IMR-90 (cell line): ENCODE measurements around the gene PCK1. TPM values are rescaled to one million over a fixed set of nuclear protein-coding genes. Genes with fewer than 3 reads are reported as not detected.

Experiments used
- CEBPB ChIP-seq: IDR thresholded peaks from 2 replicates; pipeline ENCODE4 v1.6.1; 2012; ENCODE audit warnings: low read depth, low read length, improper control_type of control experiment
- CHD1 ChIP-seq: IDR thresholded peaks from 2 replicates; pipeline ENCODE4 v1.6.1; 2012; ENCODE audit warnings: low read depth, low read length, improper control_type of control experiment
- NFE2L2 ChIP-seq: fragments of 150-350 bp; IDR thresholded peaks from 2 replicates; pipeline ENCODE4 v1.6.1; 2016; ENCODE audit warnings: low read depth, mild to moderate bottlenecking, low read length
- POLR2A ChIP-seq: IDR thresholded peaks from 2 replicates; pipeline ENCODE4 v1.6.1; 2012; ENCODE audit warnings: mild to moderate bottlenecking, low read depth, low read length
- RCOR1 ChIP-seq: IDR thresholded peaks from 2 replicates; pipeline ENCODE4 v1.6.1; 2012; ENCODE audit warnings: mild to moderate bottlenecking, low read length, improper control_type of control experiment; ENCODE audit not compliant: insufficient replicate concordance
- polyA plus RNA-seq, 3 experiments: library from polyadenylated mRNA; depleted of rRNA; stranded (reverse); fragments of >200 nt; gene quantifications; 2 replicates each; pipeline ENCODE4 v1.2.3, GENCODE V29; 2012; ENCODE audit warnings: low replicate concordance in 1 of 3
- total RNA-seq: library from RNA; depleted of rRNA; stranded (reverse); fragments of >200 nt; gene quantifications from 2 replicates; pipeline ENCODE4 v1.2.3, GENCODE V29; 2012
- TF ChIP-seq, protein P1 (sequence below): fragments of 150-350 bp; IDR thresholded peaks from 2 replicates; pipeline ENCODE4 v1.6.1; 2016; ENCODE audit warnings: low read depth, mild to moderate bottlenecking, low read length, moderate library complexity, borderline replicate concordance

PCK1 gene
- total and polyA plus RNA-seq, 2 of the 4 experiments (the other 2 are of a cell fraction): not detected

GRCh38 chr20:57590485-57591288 is 29.8 kb downstream of the PCK1 start (continued):
- TF ChIP-seq, protein P1, sequence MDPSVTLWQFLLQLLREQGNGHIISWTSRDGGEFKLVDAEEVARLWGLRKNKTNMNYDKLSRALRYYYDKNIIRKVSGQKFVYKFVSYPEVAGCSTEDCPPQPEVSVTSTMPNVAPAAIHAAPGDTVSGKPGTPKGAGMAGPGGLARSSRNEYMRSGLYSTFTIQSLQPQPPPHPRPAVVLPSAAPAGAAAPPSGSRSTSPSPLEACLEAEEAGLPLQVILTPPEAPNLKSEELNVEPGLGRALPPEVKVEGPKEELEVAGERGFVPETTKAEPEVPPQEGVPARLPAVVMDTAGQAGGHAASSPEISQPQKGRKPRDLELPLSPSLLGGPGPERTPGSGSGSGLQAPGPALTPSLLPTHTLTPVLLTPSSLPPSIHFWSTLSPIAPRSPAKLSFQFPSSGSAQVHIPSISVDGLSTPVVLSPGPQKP: no peak
- TF ChIP-seq CHD1: no peak
- TF ChIP-seq POLR2A: no peak
- TF ChIP-seq CEBPB: no peak
- TF ChIP-seq NFE2L2: no peak
- TF ChIP-seq RCOR1: no peak
